HepG2 (cell line): ENCODE data around the gene MYRIP. TPM values are rescaled to one million over a fixed set of nuclear protein-coding genes. Genes with fewer than 3 reads are reported as not detected.

Experiments used
- PLRG1 ChIP-seq: fragments of 450-650 bp; conservative IDR thresholded peaks from 2 replicates; pipeline ENCODE4 v1.6.1; 2016
- RAD21 ChIP-seq: fragments of 450-650 bp; formaldehyde crosslinking; IDR thresholded peaks from 2 replicates; pipeline ENCODE4 v1.5.0; 2020; ENCODE audit warnings: mild to moderate bottlenecking
- ZNF124 ChIP-seq: sonication (generic); formaldehyde crosslinking; IDR thresholded peaks from 2 replicates; pipeline ENCODE4 v1.4.0; 2020; ENCODE audit warnings: missing genetic modification reagents
- ZNF234 ChIP-seq: sonication (generic); formaldehyde crosslinking; conservative IDR thresholded peaks from 2 replicates; pipeline ENCODE4 v1.5.1; 2020; ENCODE audit warnings: mild to moderate bottlenecking, missing genetic modification reagents
- ZNF484 ChIP-seq: sonication (generic); formaldehyde crosslinking; IDR thresholded peaks from 2 replicates; pipeline ENCODE4 v1.5.1; 2020; ENCODE audit warnings: mild to moderate bottlenecking, low read depth, missing genetic modification reagents, borderline replicate concordance
- ZNF543 ChIP-seq: sonication (generic); formaldehyde crosslinking; IDR thresholded peaks from 2 replicates; pipeline ENCODE4 v1.4.0; 2020; ENCODE audit warnings: mild to moderate bottlenecking, missing genetic modification reagents
- ZNF878 ChIP-seq: sonication (generic); formaldehyde crosslinking; IDR thresholded peaks from 2 replicates; pipeline ENCODE4 v1.8.1; 2023; ENCODE audit warnings: mild to moderate bottlenecking, missing genetic modification reagents, moderate library complexity
- polyA plus RNA-seq, 8 experiments: library from polyadenylated mRNA; depleted of rRNA in 3 of 8; stranded (reverse) in 7 of 8; unstranded in 1 of 8; fragments of >200 nt; fragmentation: Illumina TruSeq in 4 of 8; extraction: Trizol in 4 of 8; gene quantifications; 2 replicates each; pipeline versions ENCODE4 v1.2.1 to v1.2.3, GENCODE V29; 2011 to 2016; ENCODE audit warnings: low read depth in 4 of 8, missing spikeins in 1 of 8, mixed read lengths in 1 of 8; ENCODE audit not compliant: insufficient read depth in 1 of 8
- total RNA-seq, 5 experiments: library from RNA; depleted of rRNA; stranded (reverse); fragments of >200 nt; fragmentation: Illumina TruSeq; extraction: Trizol; gene quantifications; 2 replicates each; pipeline ENCODE4 v1.2.3, GENCODE V29; 2016; ENCODE audit warnings: low read depth in 1 of 5
- TF ChIP-seq, protein P1 (sequence below), 2 experiments: fragments of 450-650 bp in 1 of 2; sonication (generic) in 1 of 2; formaldehyde crosslinking in 1 of 2; IDR thresholded peaks; 2 replicates each; pipeline versions ENCODE4 v1.6.1 to v1.8.0; 2016 to 2022; ENCODE audit warnings: antibody characterized with exemption in 1 of 2, mild to moderate bottlenecking in 1 of 2, missing genetic modification reagents in 1 of 2
- TF ChIP-seq, protein P2 (sequence below): sonication (generic); formaldehyde crosslinking; IDR thresholded peaks from 2 replicates; pipeline ENCODE4 v1.4.0; 2020; ENCODE audit warnings: missing genetic modification reagents
- TF ChIP-seq, protein P3 (sequence below): IDR thresholded peaks from 2 replicates; pipeline ENCODE4 v1.6.1; 2016

MYRIP gene
- total and polyA plus RNA-seq, 2 of the 13 experiments (the other 11 are each of a cell fraction or from before 2014, with no cell fraction given) = 0.64 to 0.84 TPM

DNA sequence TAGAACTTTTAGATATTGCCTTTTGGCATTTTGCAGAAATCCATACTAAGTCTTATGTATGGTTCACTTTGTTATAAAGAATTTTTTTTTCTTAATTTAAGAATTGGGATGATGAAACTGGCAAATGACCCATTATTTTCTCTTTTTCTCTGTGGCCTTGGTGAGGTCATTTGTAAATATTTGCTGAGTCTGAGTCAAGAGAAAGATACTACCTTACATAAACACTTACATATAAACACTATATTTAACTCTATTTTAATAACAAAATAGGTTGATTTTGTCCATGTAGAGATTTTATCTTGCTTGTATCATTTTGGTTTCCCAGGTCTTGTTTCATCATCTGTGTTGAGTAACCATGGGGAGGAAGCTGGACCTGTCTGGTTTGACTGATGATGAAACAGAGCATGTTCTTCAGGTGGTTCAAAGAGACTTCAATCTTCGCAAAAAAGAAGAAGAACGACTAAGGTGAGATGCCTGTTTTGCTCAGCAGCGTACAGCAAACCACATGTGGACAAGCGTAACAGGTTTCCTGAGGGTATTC is 91.1 kb downstream of the MYRIP start (continued):
- TF ChIP-seq ZNF234 (CRISPR knock-in tag) = no peak
- no peak for TF ChIP-seq PLRG1
- TF ChIP-seq, protein P1, sequence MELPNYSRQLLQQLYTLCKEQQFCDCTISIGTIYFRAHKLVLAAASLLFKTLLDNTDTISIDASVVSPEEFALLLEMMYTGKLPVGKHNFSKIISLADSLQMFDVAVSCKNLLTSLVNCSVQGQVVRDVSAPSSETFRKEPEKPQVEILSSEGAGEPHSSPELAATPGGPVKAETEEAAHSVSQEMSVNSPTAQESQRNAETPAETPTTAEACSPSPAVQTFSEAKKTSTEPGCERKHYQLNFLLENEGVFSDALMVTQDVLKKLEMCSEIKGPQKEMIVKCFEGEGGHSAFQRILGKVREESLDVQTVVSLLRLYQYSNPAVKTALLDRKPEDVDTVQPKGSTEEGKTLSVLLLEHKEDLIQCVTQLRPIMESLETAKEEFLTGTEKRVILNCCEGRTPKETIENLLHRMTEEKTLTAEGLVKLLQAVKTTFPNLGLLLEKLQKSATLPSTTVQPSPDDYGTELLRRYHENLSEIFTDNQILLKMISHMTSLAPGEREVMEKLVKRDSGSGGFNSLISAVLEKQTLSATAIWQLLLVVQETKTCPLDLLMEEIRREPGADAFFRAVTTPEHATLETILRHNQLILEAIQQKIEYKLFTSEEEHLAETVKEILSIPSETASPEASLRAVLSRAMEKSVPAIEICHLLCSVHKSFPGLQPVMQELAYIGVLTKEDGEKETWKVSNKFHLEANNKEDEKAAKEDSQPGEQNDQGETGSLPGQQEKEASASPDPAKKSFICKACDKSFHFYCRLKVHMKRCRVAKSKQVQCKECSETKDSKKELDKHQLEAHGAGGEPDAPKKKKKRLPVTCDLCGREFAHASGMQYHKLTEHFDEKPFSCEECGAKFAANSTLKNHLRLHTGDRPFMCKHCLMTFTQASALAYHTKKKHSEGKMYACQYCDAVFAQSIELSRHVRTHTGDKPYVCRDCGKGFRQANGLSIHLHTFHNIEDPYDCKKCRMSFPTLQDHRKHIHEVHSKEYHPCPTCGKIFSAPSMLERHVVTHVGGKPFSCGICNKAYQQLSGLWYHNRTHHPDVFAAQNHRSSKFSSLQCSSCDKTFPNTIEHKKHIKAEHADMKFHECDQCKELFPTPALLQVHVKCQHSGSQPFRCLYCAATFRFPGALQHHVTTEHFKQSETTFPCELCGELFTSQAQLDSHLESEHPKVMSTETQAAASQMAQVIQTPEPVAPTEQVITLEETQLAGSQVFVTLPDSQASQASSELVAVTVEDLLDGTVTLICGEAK (IDR thresholded peaks at IDR 0.05) = no peak
- TF ChIP-seq, protein P1 (CRISPR knock-in tag; IDR thresholded peaks at IDR 0.05) = no peak
- no peak for TF ChIP-seq ZNF543
- TF ChIP-seq, protein P2, sequence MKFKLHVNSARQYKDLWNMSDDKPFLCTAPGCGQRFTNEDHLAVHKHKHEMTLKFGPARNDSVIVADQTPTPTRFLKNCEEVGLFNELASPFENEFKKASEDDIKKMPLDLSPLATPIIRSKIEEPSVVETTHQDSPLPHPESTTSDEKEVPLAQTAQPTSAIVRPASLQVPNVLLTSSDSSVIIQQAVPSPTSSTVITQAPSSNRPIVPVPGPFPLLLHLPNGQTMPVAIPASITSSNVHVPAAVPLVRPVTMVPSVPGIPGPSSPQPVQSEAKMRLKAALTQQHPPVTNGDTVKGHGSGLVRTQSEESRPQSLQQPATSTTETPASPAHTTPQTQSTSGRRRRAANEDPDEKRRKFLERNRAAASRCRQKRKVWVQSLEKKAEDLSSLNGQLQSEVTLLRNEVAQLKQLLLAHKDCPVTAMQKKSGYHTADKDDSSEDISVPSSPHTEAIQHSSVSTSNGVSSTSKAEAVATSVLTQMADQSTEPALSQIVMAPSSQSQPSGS = no peak
- TF ChIP-seq, protein P3, sequence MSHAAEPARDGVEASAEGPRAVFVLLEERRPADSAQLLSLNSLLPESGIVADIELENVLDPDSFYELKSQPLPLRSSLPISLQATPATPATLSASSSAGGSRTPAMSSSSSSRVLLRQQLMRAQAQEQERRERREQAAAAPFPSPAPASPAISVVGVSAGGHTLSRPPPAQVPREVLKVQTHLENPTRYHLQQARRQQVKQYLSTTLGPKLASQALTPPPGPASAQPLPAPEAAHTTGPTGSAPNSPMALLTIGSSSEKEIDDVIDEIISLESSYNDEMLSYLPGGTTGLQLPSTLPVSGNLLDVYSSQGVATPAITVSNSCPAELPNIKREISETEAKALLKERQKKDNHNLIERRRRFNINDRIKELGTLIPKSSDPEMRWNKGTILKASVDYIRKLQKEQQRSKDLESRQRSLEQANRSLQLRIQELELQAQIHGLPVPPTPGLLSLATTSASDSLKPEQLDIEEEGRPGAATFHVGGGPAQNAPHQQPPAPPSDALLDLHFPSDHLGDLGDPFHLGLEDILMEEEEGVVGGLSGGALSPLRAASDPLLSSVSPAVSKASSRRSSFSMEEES (CRISPR knock-in tag) = no peak
- TF ChIP-seq ZNF484 = no peak
- TF ChIP-seq ZNF878 = no peak
- no peak for TF ChIP-seq RAD21 (CRISPR knock-in tag)
- no peak for TF ChIP-seq ZNF124 (CRISPR knock-in tag)
